Measurements from ENCODE around the gene OGFOD1. TPM values are rescaled to one million over a fixed set of nuclear protein-coding genes. Genes with fewer than 3 reads are reported as not detected.

Gene OGFOD1
- total and polyA plus RNA-seq, 2 donors (not counting 3 experiments of a cell fraction or from before 2014, with no cell fraction given) = 26.6 to 54.8 TPM

DNA sequence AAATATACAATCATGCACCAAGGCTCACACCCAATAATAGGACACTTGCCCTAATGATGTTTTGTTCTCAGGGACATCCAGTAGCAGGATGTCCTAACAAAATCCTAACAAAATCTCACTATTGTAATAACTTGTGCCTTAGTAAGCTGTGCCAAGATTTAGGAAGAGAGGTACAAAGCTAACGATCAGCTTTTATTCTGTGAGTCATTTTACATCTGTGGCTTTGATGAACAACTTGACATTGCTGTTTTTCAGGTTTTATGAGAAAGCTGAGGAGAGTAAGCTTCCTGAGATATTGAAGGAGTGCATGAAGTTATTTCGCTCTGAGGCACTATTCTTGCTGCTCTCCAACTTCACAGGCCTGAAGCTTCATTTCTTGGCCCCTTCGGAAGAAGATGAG, 18.9 kb downstream of the OGFOD1 start:
- H3K9ac ChIP-seq (replicated peaks; ENCODE audit: extremely low read depth, insufficient read depth, low read length) = no peak overlapping the region
- no peak overlapping the region for H3K4me3 ChIP-seq (replicated peaks in 1 of 3; ENCODE audit: insufficient read depth in 1 of 3, low read depth in 1 of 3, low read length in 3 of 3)
- no peaks in the 10 kb centered on the region for H3K4me1 ChIP-seq (ENCODE audit: control insufficient read depth, extremely low read depth, insufficient read depth, low read length)
- H3K27me3 ChIP-seq (ENCODE audit: control insufficient read depth in 2 of 2, insufficient read depth in 2 of 2, low read length in 2 of 2) = no peaks in the 10 kb centered on the region
- ChIA-PET CTCF (no interaction called here), POLR2A (no interaction called here)
- H3K9me3 ChIP-seq (replicated peaks; ENCODE audit: control insufficient read depth, insufficient read depth, low read length) = no peaks in the 10 kb centered on the region
- no peaks in the 10 kb centered on the region for H4K20me1 ChIP-seq (replicated peaks; ENCODE audit: control insufficient read depth, extremely low read depth, insufficient read depth, low read length)
- intact Hi-C loops (cut with micrococcal nuclease) = loop anchor here (10.0 kb wide), 1 partner anchor 235 kb away; no protein-coding TSS in a partner anchor
- TF ChIP-seq MAX (IDR thresholded peaks at IDR 0.05; ENCODE audit: insufficient read depth, insufficient read length) = no peak
- TF ChIP-seq JUN (IDR thresholded peaks at IDR 0.05; ENCODE audit: borderline replicate concordance, insufficient read depth, insufficient read length, low read depth) = no peak
- no peak for TF ChIP-seq GATA2 (IDR thresholded peaks at IDR 0.05; ENCODE audit: insufficient read depth, insufficient read length, low read depth, low read length)
- no peak for TF ChIP-seq POLR2A (IDR thresholded peaks at IDR 0.05; ENCODE audit: low read depth, low read length)
- no peak for TF ChIP-seq MYC (IDR thresholded peaks at IDR 0.05; ENCODE audit: low read depth, low read length)
- no peak for TF ChIP-seq POLR2AphosphoS5 (IDR thresholded peaks at IDR 0.05; ENCODE audit: insufficient read depth, low read depth, low read length)
- TF ChIP-seq, protein P1, sequence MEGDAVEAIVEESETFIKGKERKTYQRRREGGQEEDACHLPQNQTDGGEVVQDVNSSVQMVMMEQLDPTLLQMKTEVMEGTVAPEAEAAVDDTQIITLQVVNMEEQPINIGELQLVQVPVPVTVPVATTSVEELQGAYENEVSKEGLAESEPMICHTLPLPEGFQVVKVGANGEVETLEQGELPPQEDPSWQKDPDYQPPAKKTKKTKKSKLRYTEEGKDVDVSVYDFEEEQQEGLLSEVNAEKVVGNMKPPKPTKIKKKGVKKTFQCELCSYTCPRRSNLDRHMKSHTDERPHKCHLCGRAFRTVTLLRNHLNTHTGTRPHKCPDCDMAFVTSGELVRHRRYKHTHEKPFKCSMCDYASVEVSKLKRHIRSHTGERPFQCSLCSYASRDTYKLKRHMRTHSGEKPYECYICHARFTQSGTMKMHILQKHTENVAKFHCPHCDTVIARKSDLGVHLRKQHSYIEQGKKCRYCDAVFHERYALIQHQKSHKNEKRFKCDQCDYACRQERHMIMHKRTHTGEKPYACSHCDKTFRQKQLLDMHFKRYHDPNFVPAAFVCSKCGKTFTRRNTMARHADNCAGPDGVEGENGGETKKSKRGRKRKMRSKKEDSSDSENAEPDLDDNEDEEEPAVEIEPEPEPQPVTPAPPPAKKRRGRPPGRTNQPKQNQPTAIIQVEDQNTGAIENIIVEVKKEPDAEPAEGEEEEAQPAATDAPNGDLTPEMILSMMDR (IDR thresholded peaks at IDR 0.05; ENCODE audit: extremely low read depth in 1 of 2, insufficient read depth in 1 of 2, low read depth in 1 of 2, low read length in 2 of 2) = no peak
- no peak for TF ChIP-seq FOS (IDR thresholded peaks at IDR 0.05; ENCODE audit: borderline replicate concordance, insufficient read depth, low read length)
- no peak for TF ChIP-seq EZH2 (IDR thresholded peaks at IDR 0.05; ENCODE audit: borderline replicate concordance, low read depth, low read length, severe bottlenecking)
- BruUV-seq (replicated peaks) = no TSS peak
- H3K27ac ChIP-seq (ENCODE audit: insufficient read depth, low read depth, low read length) = no peak overlapping the region
- H3K79me2 ChIP-seq (ENCODE audit: control insufficient read depth, insufficient read depth, low read length) = no peaks in the 10 kb centered on the region
- DNase-seq (ENCODE audit: low read depth, low spot score) = no peak
- peaks cover 25 to 45% of the 10 kb centered on the region in 2 experiments for H3K36me3 ChIP-seq (ENCODE audit: control insufficient read depth in 2 of 2, extremely low read depth in 1 of 2, insufficient read depth in 2 of 2, low read length in 2 of 2)
- H3K4me2 ChIP-seq (ENCODE audit: insufficient read depth, low read length) = no peak overlapping the region
- H2AFZ ChIP-seq (ENCODE audit: low read depth, low read length) = no peak overlapping the region
- dilution Hi-C loops (cut with MboI; ENCODE audit: extremely low pct_ligation_motif_present, low sequenced_read_pairs) = no loop called here
- FAIRE-seq = no peak
- H3K9me1 ChIP-seq (replicated peaks; ENCODE audit: control insufficient read depth, extremely low read depth, insufficient read depth, low read length) = peaks cover 2% of the 10 kb centered on the region

Measured in endothelial cell of umbilical vein (primary cell).